Measurements from ENCODE around the gene TTN. TPM values are rescaled to one million over a fixed set of nuclear protein-coding genes. Genes with fewer than 3 reads are reported as not detected.

Gene TTN
- total and polyA plus RNA-seq, 2 experiments from 2014 or later, result 12.5 to 15.7 TPM

DNA sequence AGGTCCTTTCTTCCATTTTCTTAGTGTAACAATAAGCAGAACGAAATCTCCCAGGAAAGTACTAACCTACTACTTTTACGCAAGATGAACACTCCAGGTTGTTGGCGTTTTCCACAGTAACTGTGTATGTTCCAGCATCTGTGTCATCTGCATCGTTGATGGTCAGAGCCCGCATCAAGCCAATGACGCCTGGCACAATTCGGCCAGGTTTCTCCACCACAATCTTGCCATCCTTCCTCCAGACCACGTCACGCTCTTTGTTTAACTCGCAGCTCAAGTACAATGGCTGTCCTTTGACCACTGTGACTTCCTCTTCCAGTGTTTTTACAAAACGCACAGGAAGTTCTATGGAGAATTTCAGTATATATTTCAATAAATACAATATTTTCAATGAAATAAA is 171.3 kb downstream of the TTN start:
- ATAC-seq, result no peak
- no peaks in the 10 kb centered on the region for H3K9me3 Mint-ChIP-seq
- Histone ChIP-seq H4K20me1 (replicated peaks; ENCODE audit: insufficient read depth) (no peaks in the 10 kb centered on the region), H3K79me2 (replicated peaks; ENCODE audit: insufficient read depth) (no peaks in the 10 kb centered on the region), H3K36me3 (ENCODE audit: insufficient read depth) (no peaks in the 10 kb centered on the region), H3K4me2 (no peak overlapping the region), H2AFZ (no peak overlapping the region), H3K27me3 (ENCODE audit: insufficient read depth) (no peaks in the 10 kb centered on the region), H3F3A (replicated peaks; ENCODE audit: low read depth) (no peaks in the 10 kb centered on the region), H3K27ac (ENCODE audit: low read depth) (no peak overlapping the region), H3K4me1 (ENCODE audit: insufficient read depth) (peaks cover 4% of the 10 kb centered on the region; the same call in 1 of the 2 replicates), H3K4me3 (no peak overlapping the region), H3K9me2 (ENCODE audit: insufficient read depth) (no peaks in the 10 kb centered on the region)
- no peaks in the 10 kb centered on the region for H3K36me3 Mint-ChIP-seq (ENCODE audit: low read depth)
- H3K4me3 Mint-ChIP-seq, result no peak overlapping the region
- no peak overlapping the region for H3K27ac Mint-ChIP-seq
- H3K4me1 Mint-ChIP-seq, result peaks cover 11% of the 10 kb centered on the region; the same call in 2 of the 3 replicates
- TF ChIP-seq NANOG (IDR thresholded peaks at IDR 0.05; ENCODE audit: borderline replicate concordance) (no peak), CTCF (conservative IDR thresholded peaks at IDR 0.05; ENCODE audit: low read depth in 2 of 2) (no peak), EZH2phosphoT487 (IDR thresholded peaks at IDR 0.05; ENCODE audit: unreplicated experiment) (no peak)
- TF ChIP-seq, protein P1, sequence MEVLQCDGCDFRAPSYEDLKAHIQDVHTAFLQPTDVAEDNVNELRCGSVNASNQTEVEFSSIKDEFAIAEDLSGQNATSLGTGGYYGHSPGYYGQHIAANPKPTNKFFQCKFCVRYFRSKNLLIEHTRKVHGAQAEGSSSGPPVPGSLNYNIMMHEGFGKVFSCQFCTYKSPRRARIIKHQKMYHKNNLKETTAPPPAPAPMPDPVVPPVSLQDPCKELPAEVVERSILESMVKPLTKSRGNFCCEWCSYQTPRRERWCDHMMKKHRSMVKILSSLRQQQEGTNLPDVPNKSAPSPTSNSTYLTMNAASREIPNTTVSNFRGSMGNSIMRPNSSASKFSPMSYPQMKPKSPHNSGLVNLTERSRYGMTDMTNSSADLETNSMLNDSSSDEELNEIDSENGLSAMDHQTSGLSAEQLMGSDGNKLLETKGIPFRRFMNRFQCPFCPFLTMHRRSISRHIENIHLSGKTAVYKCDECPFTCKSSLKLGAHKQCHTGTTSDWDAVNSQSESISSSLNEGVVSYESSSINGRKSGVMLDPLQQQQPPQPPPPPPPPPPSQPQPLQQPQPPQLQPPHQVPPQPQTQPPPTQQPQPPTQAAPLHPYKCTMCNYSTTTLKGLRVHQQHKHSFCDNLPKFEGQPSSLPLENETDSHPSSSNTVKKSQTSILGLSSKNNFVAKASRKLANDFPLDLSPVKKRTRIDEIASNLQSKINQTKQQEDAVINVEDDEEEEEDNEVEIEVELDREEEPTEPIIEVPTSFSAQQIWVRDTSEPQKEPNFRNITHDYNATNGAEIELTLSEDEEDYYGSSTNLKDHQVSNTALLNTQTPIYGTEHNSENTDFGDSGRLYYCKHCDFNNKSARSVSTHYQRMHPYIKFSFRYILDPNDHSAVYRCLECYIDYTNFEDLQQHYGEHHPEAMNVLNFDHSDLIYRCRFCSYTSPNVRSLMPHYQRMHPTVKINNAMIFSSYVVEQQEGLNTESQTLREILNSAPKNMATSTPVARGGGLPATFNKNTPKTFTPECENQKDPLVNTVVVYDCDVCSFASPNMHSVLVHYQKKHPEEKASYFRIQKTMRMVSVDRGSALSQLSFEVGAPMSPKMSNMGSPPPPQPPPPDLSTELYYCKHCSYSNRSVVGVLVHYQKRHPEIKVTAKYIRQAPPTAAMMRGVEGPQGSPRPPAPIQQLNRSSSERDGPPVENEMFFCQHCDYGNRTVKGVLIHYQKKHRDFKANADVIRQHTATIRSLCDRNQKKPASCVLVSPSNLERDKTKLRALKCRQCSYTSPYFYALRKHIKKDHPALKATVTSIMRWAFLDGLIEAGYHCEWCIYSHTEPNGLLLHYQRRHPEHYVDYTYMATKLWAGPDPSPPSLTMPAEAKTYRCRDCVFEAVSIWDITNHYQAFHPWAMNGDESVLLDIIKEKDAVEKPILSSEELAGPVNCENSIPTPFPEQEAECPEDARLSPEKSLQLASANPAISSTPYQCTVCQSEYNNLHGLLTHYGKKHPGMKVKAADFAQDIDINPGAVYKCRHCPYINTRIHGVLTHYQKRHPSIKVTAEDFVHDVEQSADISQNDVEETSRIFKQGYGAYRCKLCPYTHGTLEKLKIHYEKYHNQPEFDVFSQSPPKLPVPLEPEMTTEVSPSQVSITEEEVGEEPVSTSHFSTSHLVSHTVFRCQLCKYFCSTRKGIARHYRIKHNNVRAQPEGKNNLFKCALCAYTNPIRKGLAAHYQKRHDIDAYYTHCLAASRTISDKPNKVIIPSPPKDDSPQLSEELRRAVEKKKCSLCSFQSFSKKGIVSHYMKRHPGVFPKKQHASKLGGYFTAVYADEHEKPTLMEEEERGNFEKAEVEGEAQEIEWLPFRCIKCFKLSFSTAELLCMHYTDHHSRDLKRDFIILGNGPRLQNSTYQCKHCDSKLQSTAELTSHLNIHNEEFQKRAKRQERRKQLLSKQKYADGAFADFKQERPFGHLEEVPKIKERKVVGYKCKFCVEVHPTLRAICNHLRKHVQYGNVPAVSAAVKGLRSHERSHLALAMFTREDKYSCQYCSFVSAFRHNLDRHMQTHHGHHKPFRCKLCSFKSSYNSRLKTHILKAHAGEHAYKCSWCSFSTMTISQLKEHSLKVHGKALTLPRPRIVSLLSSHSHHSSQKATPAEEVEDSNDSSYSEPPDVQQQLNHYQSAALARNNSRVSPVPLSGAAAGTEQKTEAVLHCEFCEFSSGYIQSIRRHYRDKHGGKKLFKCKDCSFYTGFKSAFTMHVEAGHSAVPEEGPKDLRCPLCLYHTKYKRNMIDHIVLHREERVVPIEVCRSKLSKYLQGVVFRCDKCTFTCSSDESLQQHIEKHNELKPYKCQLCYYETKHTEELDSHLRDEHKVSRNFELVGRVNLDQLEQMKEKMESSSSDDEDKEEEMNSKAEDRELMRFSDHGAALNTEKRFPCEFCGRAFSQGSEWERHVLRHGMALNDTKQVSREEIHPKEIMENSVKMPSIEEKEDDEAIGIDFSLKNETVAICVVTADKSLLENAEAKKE (CRISPR knock-in tag; IDR thresholded peaks at IDR 0.05), result no peak
- TF ChIP-seq, protein P2, sequence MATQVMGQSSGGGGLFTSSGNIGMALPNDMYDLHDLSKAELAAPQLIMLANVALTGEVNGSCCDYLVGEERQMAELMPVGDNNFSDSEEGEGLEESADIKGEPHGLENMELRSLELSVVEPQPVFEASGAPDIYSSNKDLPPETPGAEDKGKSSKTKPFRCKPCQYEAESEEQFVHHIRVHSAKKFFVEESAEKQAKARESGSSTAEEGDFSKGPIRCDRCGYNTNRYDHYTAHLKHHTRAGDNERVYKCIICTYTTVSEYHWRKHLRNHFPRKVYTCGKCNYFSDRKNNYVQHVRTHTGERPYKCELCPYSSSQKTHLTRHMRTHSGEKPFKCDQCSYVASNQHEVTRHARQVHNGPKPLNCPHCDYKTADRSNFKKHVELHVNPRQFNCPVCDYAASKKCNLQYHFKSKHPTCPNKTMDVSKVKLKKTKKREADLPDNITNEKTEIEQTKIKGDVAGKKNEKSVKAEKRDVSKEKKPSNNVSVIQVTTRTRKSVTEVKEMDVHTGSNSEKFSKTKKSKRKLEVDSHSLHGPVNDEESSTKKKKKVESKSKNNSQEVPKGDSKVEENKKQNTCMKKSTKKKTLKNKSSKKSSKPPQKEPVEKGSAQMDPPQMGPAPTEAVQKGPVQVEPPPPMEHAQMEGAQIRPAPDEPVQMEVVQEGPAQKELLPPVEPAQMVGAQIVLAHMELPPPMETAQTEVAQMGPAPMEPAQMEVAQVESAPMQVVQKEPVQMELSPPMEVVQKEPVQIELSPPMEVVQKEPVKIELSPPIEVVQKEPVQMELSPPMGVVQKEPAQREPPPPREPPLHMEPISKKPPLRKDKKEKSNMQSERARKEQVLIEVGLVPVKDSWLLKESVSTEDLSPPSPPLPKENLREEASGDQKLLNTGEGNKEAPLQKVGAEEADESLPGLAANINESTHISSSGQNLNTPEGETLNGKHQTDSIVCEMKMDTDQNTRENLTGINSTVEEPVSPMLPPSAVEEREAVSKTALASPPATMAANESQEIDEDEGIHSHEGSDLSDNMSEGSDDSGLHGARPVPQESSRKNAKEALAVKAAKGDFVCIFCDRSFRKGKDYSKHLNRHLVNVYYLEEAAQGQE (IDR thresholded peaks at IDR 0.05; ENCODE audit: unreplicated experiment), result no peak
- H3K27me3 Mint-ChIP-seq (ENCODE audit: insufficient read depth, low read depth, poor library complexity), result no peaks in the 10 kb centered on the region
- DNase-seq (ENCODE audit: low spot score), result no peak
